ENCODE data around the gene FSCN2. TPM values are rescaled to one million over a fixed set of nuclear protein-coding genes. Genes with fewer than 3 reads are reported as not detected.

FSCN2 gene
- total and polyA plus RNA-seq, 2 donors from 2014 or later, result 0.26 to 3.8 TPM

- intact Hi-C loops (cut with DNase I), result no loop called here
- peaks cover 3 to 35% (median 27%) of the 10 kb centered on the region in 3 donors for H3K36me3 ChIP-seq (ENCODE audit: control insufficient read depth in 2 of 3, insufficient read depth in 3 of 3, low read length in 3 of 3)
These were observed 51.7 kb downstream of the FSCN2 start for GRCh38 chr17:81579821-81580321.

GRCh38 chr17:81580481-81580880 lies 52.3 kb downstream of the FSCN2 start:
- intact Hi-C loops (cut with DNase I), result no loop called here
- DNase-seq (peak in 1 of 5 donors; percentile 40), FAIRE-seq (no peak)
- Histone ChIP-seq H3K9ac (ENCODE audit: low read length in 3 of 3) (no peak overlapping the region), H3K4me1 (ENCODE audit: control insufficient read depth in 2 of 3, insufficient read depth in 2 of 3, low read depth in 1 of 3, low read length in 3 of 3) (peaks cover 0 to 4% (median 0%) of the 10 kb centered on the region in 3 donors), H3K27ac (ENCODE audit: low read depth in 2 of 2, low read length in 2 of 2) (no peak overlapping the region), H3K9me3 (ENCODE audit: control insufficient read depth in 2 of 3, insufficient read depth in 1 of 3, low read length in 3 of 3) (no peaks in the 10 kb centered on the region), H3K36me3 (ENCODE audit: control insufficient read depth in 2 of 3, insufficient read depth in 3 of 3, low read length in 3 of 3) (peaks cover 3 to 33% (median 25%) of the 10 kb centered on the region in 3 donors), H3K4me3 (ENCODE audit: low read length in 3 of 3) (no peak overlapping the region), H3K27me3 (ENCODE audit: control insufficient read depth, insufficient read depth, low read length) (no peaks in the 10 kb centered on the region)
- TF ChIP-seq CTCF (IDR thresholded peaks at IDR 0.05; ENCODE audit: borderline replicate concordance, extremely low read depth, insufficient read depth), result no peak

More at GRCh38 chr17:81579821-81580321, 51.7 kb downstream of the FSCN2 start:
- Histone ChIP-seq H3K4me1 (ENCODE audit: control insufficient read depth in 2 of 3, insufficient read depth in 2 of 3, low read depth in 1 of 3, low read length in 3 of 3) (peaks cover 0 to 4% (median 0%) of the 10 kb centered on the region in 3 donors), H3K27me3 (ENCODE audit: control insufficient read depth, insufficient read depth, low read length) (no peaks in the 10 kb centered on the region), H3K9me3 (ENCODE audit: control insufficient read depth in 2 of 3, insufficient read depth in 1 of 3, low read length in 3 of 3) (no peaks in the 10 kb centered on the region), H3K4me3 (ENCODE audit: low read length in 3 of 3) (no peak overlapping the region), H3K9ac (ENCODE audit: low read length in 3 of 3) (no peak overlapping the region), H3K27ac (ENCODE audit: low read depth in 2 of 2, low read length in 2 of 2) (no peak overlapping the region)
- DNase-seq, result peak in 1 of 5 donors; percentile 45
- no peak for FAIRE-seq
- no peak for TF ChIP-seq CTCF (IDR thresholded peaks at IDR 0.05; ENCODE audit: borderline replicate concordance, extremely low read depth, insufficient read depth)

GRCh38 chr17:81581758-81582157 lies 53.6 kb downstream of the FSCN2 start:
- Histone ChIP-seq H3K4me3 (ENCODE audit: low read length in 3 of 3) (no peak overlapping the region), H3K27me3 (ENCODE audit: control insufficient read depth, insufficient read depth, low read length) (no peaks in the 10 kb centered on the region), H3K9me3 (ENCODE audit: control insufficient read depth in 2 of 3, insufficient read depth in 1 of 3, low read length in 3 of 3) (no peaks in the 10 kb centered on the region), H3K4me1 (ENCODE audit: control insufficient read depth in 2 of 3, insufficient read depth in 2 of 3, low read depth in 1 of 3, low read length in 3 of 3) (peaks cover 0 to 2% (median 0%) of the 10 kb centered on the region in 3 donors), H3K9ac (ENCODE audit: low read length in 3 of 3) (no peak overlapping the region), H3K27ac (ENCODE audit: low read depth in 2 of 2, low read length in 2 of 2) (no peak overlapping the region), H3K36me3 (ENCODE audit: control insufficient read depth in 2 of 3, insufficient read depth in 3 of 3, low read length in 3 of 3) (peaks cover 5 to 37% (median 25%) of the 10 kb centered on the region in 3 donors)
- DNase-seq (no peak), FAIRE-seq (no peak)
- no peak for TF ChIP-seq CTCF (IDR thresholded peaks at IDR 0.05; ENCODE audit: borderline replicate concordance, extremely low read depth, insufficient read depth)
- intact Hi-C loops (cut with DNase I), result no loop called here

GRCh38 chr17:81582341-81582740 lies 54.2 kb downstream of the FSCN2 start:
- TF ChIP-seq CTCF (IDR thresholded peaks at IDR 0.05; ENCODE audit: borderline replicate concordance, extremely low read depth, insufficient read depth), result no peak
- peaks cover 8 to 39% (median 26%) of the 10 kb centered on the region in 3 donors for H3K36me3 ChIP-seq (ENCODE audit: control insufficient read depth in 2 of 3, insufficient read depth in 3 of 3, low read length in 3 of 3)
- H3K27ac ChIP-seq (ENCODE audit: low read depth in 2 of 2, low read length in 2 of 2), result no peak overlapping the region
- FAIRE-seq, result no peak
- intact Hi-C loops (cut with DNase I), result no loop called here
- peak in 1 of 5 donors; percentile 1 for DNase-seq
- H3K9ac ChIP-seq (ENCODE audit: low read length in 3 of 3), result no peak overlapping the region
- no peaks in the 10 kb centered on the region for H3K27me3 ChIP-seq (ENCODE audit: control insufficient read depth, insufficient read depth, low read length)
- H3K9me3 ChIP-seq (ENCODE audit: control insufficient read depth in 2 of 3, insufficient read depth in 1 of 3, low read length in 3 of 3), result no peaks in the 10 kb centered on the region
- H3K4me3 ChIP-seq (ENCODE audit: low read length in 3 of 3), result no peak overlapping the region
- no peaks in the 10 kb centered on the region for H3K4me1 ChIP-seq (ENCODE audit: control insufficient read depth in 2 of 3, insufficient read depth in 2 of 3, low read depth in 1 of 3, low read length in 3 of 3)

Data from kidney (tissue), 14 donors.